SW480 (cell line): ENCODE results near the gene RAB3C.

ENCODE experiments used
- DNase-seq: peaks from one replicate; pipeline ENCODE4 v3.0.0-alpha.2; 2016; ENCODE audit warnings: low spot score

Gene RAB3C

GRCh38 chr5:58731641-58732040, 148.8 kb downstream of the RAB3C start:
- no peak for DNase-seq

- no peak for DNase-seq
These were observed 152.8 kb downstream of the RAB3C start for GRCh38 chr5:58735637-58736036.

GRCh38 chr5:58736214-58736613, 153.3 kb downstream of the RAB3C start:
- no peak for DNase-seq

GRCh38 chr5:58737671-58738070, 154.8 kb downstream of the RAB3C start:
- no peak for DNase-seq

GRCh38 chr5:58738336-58738735, 155.5 kb downstream of the RAB3C start:
- no peak for DNase-seq

GRCh38 chr5:58739051-58739450, 156.2 kb downstream of the RAB3C start:
- DNase-seq, result no peak

GRCh38 chr5:58740956-58741355, 158.1 kb downstream of the RAB3C start:
- no peak for DNase-seq

GRCh38 chr5:58745350-58745749, 162.5 kb downstream of the RAB3C start:
- no peak for DNase-seq

- DNase-seq, result no peak
These were observed 163.4 kb downstream of the RAB3C start for GRCh38 chr5:58746321-58746720.

- DNase-seq, result no peak
These were observed 167.2 kb downstream of the RAB3C start for GRCh38 chr5:58750036-58750435.

GRCh38 chr5:58751222-58751837, 168.5 kb downstream of the RAB3C start:
- no peak for DNase-seq

- no peak for DNase-seq
These were observed 169.2 kb downstream of the RAB3C start for GRCh38 chr5:58752104-58752503.

GRCh38 chr5:58753446-58753845, 170.6 kb downstream of the RAB3C start:
- no peak for DNase-seq

- no peak for DNase-seq
These were observed 171.4 kb downstream of the RAB3C start for GRCh38 chr5:58754250-58754649.

GRCh38 chr5:58755397-58755796, 172.5 kb downstream of the RAB3C start:
- no peak for DNase-seq

- no peak for DNase-seq
These were observed 176.9 kb downstream of the RAB3C start for GRCh38 chr5:58759745-58760144.

- no peak for DNase-seq
These were observed 177.3 kb downstream of the RAB3C start for GRCh38 chr5:58760222-58760621.

- DNase-seq, result no peak
These were observed 178.5 kb downstream of the RAB3C start for GRCh38 chr5:58761407-58761806.

GRCh38 chr5:58763390-58763789, 180.5 kb downstream of the RAB3C start:
- DNase-seq, result no peak

GRCh38 chr5:58764199-58764598, 181.3 kb downstream of the RAB3C start:
- DNase-seq, result no peak

- DNase-seq, result no peak
These were observed 182.2 kb downstream of the RAB3C start for GRCh38 chr5:58765058-58765457.

GRCh38 chr5:58767104-58767503, 184.2 kb downstream of the RAB3C start:
- DNase-seq, result no peak

GRCh38 chr5:58770136-58770535, 187.3 kb downstream of the RAB3C start:
- no peak for DNase-seq

GRCh38 chr5:58771796-58772195, 188.9 kb downstream of the RAB3C start:
- no peak for DNase-seq
